Fibroblast of lung (primary cell): ENCODE measurements around the gene CEP250. TPM values are rescaled to one million over a fixed set of nuclear protein-coding genes. Genes with fewer than 3 reads are reported as not detected.
A peak's percentile ranks its signal among the peaks of the same experiment; 100 is the strongest.

Experiments
- DNase-seq, 2 donors: peaks; one replicate each; pipeline versions ENCODE4 v3.0.0 to v3.0.0-alpha.2; 2010; ENCODE audit warnings: low read depth in 2 of 2
- H2AFZ ChIP-seq: 2 replicates; pipeline ENCODE4 v1.5.1; 2012; ENCODE audit warnings: low read length, control low read depth, inconsistent platforms
- H3K27ac ChIP-seq: 2 replicates; pipeline ENCODE4 v1.5.1; 2011; ENCODE audit warnings: low read length, control low read depth; ENCODE audit not compliant: insufficient read depth
- H3K27me3 ChIP-seq: 2 replicates; pipeline ENCODE4 v1.5.1; 2011; ENCODE audit warnings: mild to moderate bottlenecking, low read length; ENCODE audit not compliant: control insufficient read depth, insufficient read depth
- H3K36me3 ChIP-seq: 2 replicates; pipeline ENCODE4 v1.5.1; 2011; ENCODE audit warnings: low read length; ENCODE audit not compliant: control insufficient read depth, insufficient read depth
- H3K4me1 ChIP-seq: 2 replicates; pipeline ENCODE4 v1.5.1; 2011; ENCODE audit warnings: low read length; ENCODE audit not compliant: control insufficient read depth, insufficient read depth; ENCODE audit errors: extremely low read depth
- H3K4me2 ChIP-seq: 2 replicates; pipeline ENCODE4 v1.5.1; 2011; ENCODE audit warnings: low read length, control low read depth; ENCODE audit not compliant: insufficient read depth; ENCODE audit errors: extremely low read depth
- H3K4me3 ChIP-seq, 4 experiments: fragments of 200-600 bp in 1 of 4; sonication (generic) in 1 of 4; replicated peaks in 1 of 4; 2 replicates each; pipeline ENCODE4 v1.5.1; 2011 to 2016; ENCODE audit warnings: low read length in 4 of 4, low read depth in 3 of 4, mild to moderate bottlenecking in 3 of 4, control low read depth in 2 of 4, inconsistent platforms in 1 of 4, mixed read lengths in 1 of 4; ENCODE audit not compliant: insufficient read depth in 1 of 4; ENCODE audit errors: control extremely low read depth in 1 of 4
- H3K79me2 ChIP-seq: 2 replicates; pipeline ENCODE4 v1.5.1; 2012; ENCODE audit warnings: mild to moderate bottlenecking, low read length, inconsistent platforms; ENCODE audit not compliant: control insufficient read depth, insufficient read depth
- H3K9ac ChIP-seq: 2 replicates; pipeline ENCODE4 v1.5.1; 2011; ENCODE audit warnings: mild to moderate bottlenecking, low read length, control low read depth; ENCODE audit not compliant: insufficient read depth
- H3K9me3 ChIP-seq: 2 replicates; pipeline ENCODE4 v1.5.1; 2012; ENCODE audit warnings: low read depth, low read length; ENCODE audit not compliant: control insufficient read depth, insufficient read depth
- H4K20me1 ChIP-seq: 2 replicates; pipeline ENCODE4 v1.5.1; 2011; ENCODE audit warnings: low read length; ENCODE audit not compliant: control insufficient read depth, insufficient read depth; ENCODE audit errors: extremely low read depth
- CTCF ChIP-seq, 2 donors: IDR thresholded peaks in 1 of 2; conservative IDR thresholded peaks in 1 of 2; 1 replicate in 1 of 2; 2 replicates in 1 of 2; pipeline ENCODE4 v1.5.1; 2011 to 2012; ENCODE audit warnings: low read length in 2 of 2, control low read depth in 1 of 2, inconsistent platforms in 1 of 2, low read depth in 1 of 2, mild to moderate bottlenecking in 1 of 2
- EZH2 ChIP-seq: IDR thresholded peaks from 2 replicates; pipeline ENCODE4 v1.5.1; 2012; ENCODE audit warnings: low read length, control low read depth, mild to moderate bottlenecking; ENCODE audit errors: missing control alignments
- polyA plus RNA-seq, 2 donors: library from polyadenylated mRNA; depleted of rRNA in 1 of 2; stranded (reverse) in 1 of 2; unstranded in 1 of 2; fragments of >200 nt; gene quantifications; 2 replicates each; pipeline ENCODE4 v1.2.1, GENCODE V29; 2011 to 2012; ENCODE audit warnings: missing spikeins in 1 of 2
- total RNA-seq: library from RNA; depleted of rRNA; stranded (reverse); fragments of >200 nt; gene quantifications from 2 replicates; pipeline ENCODE4 v1.2.1, GENCODE V29; 2014

The CEP250 gene
- total and polyA plus RNA-seq, 2 donors (not counting 1 experiment from before 2014, with no cell fraction given), result 11.3 to 45.9 TPM

GRCh38 chr20:35497780-35498189, 42.4 kb downstream of the CEP250 start:
- DNase-seq, result peak in 1 of 2 donors; percentile 50
- Histone ChIP-seq H3K79me2 (no peaks in the 10 kb centered on the region), H3K27me3 (no peaks in the 10 kb centered on the region), H3K9ac (no peak overlapping the region), H3K27ac (no peak overlapping the region), H3K4me1 (peaks cover 2% of the 10 kb centered on the region), H3K4me2 (no peak overlapping the region), H2AFZ (no peak overlapping the region), H4K20me1 (no peaks in the 10 kb centered on the region), H3K9me3 (no peaks in the 10 kb centered on the region), H3K36me3 (peaks cover 36% of the 10 kb centered on the region), H3K4me3 (no peak overlapping the region)
- no peak for TF ChIP-seq EZH2
- no peak for TF ChIP-seq CTCF (conservative IDR thresholded peaks at IDR 0.05 in 1 of 2, IDR thresholded peaks at IDR 0.05 in 1 of 2; ENCODE audit: low read depth in 1 of 2, low read length in 2 of 2)

- H3K36me3 ChIP-seq, result peaks cover 41% of the 10 kb centered on the region
- H3K27me3 ChIP-seq, result no peaks in the 10 kb centered on the region
- H3K9me3 ChIP-seq, result no peaks in the 10 kb centered on the region
- H3K4me2 ChIP-seq, result no peak overlapping the region
- H3K27ac ChIP-seq, result no peak overlapping the region
- no peak overlapping the region for H2AFZ ChIP-seq
- TF ChIP-seq EZH2 (no peak), CTCF (conservative IDR thresholded peaks at IDR 0.05 in 1 of 2, IDR thresholded peaks at IDR 0.05 in 1 of 2; ENCODE audit: low read depth in 1 of 2, low read length in 2 of 2) (no peak)
- H3K4me3 ChIP-seq, result no peak overlapping the region
- peaks cover 2% of the 10 kb centered on the region for H3K4me1 ChIP-seq
- no peaks in the 10 kb centered on the region for H4K20me1 ChIP-seq
- DNase-seq, result no peak
- H3K9ac ChIP-seq, result no peak overlapping the region
- H3K79me2 ChIP-seq, result no peaks in the 10 kb centered on the region
These were observed 43.9 kb downstream of the CEP250 start for GRCh38 chr20:35499271-35499670.

GRCh38 chr20:35502352-35502751, 47.0 kb downstream of the CEP250 start:
- no peak overlapping the region for H2AFZ ChIP-seq
- H3K27me3 ChIP-seq, result no peaks in the 10 kb centered on the region
- no peak overlapping the region for H3K9ac ChIP-seq
- DNase-seq, result no peak
- no peaks in the 10 kb centered on the region for H3K4me1 ChIP-seq
- H3K4me2 ChIP-seq, result no peak overlapping the region
- H3K4me3 ChIP-seq, result no peak overlapping the region
- H3K79me2 ChIP-seq, result no peaks in the 10 kb centered on the region
- H3K36me3 ChIP-seq, result peaks cover 37% of the 10 kb centered on the region
- H3K9me3 ChIP-seq, result no peaks in the 10 kb centered on the region
- TF ChIP-seq EZH2 (no peak), CTCF (conservative IDR thresholded peaks at IDR 0.05 in 1 of 2, IDR thresholded peaks at IDR 0.05 in 1 of 2; ENCODE audit: low read depth in 1 of 2, low read length in 2 of 2) (no peak)
- H4K20me1 ChIP-seq, result no peaks in the 10 kb centered on the region
- no peak overlapping the region for H3K27ac ChIP-seq
